WTC11 (cell line): ENCODE measurements around the gene SCIMP.
"Not testable (repeated sequence)": the region's sequence is repeated elsewhere in the genome, so short reads cannot be mapped to it uniquely, and the experiment has no call there.

Experiments
- ATF3 ChIP-seq: sonication (generic); formaldehyde crosslinking; conservative IDR thresholded peaks from 2 replicates; pipeline ENCODE4 v1.8.1; 2022; ENCODE audit warnings: mild to moderate bottlenecking, missing genetic modification reagents
- CREB1 ChIP-seq: sonication (generic); formaldehyde crosslinking; IDR thresholded peaks from 2 replicates; pipeline ENCODE4 v1.8.0; 2023; ENCODE audit warnings: mild to moderate bottlenecking, missing genetic modification reagents
- CREM ChIP-seq: sonication (generic); formaldehyde crosslinking; IDR thresholded peaks from 2 replicates; pipeline ENCODE4 v1.8.1; 2022; ENCODE audit warnings: mild to moderate bottlenecking, missing genetic modification reagents, moderate library complexity
- CTCF ChIP-seq: fragments of 200-600 bp; IDR thresholded peaks from 2 replicates; pipeline ENCODE4 v1.8.0; 2022; ENCODE audit warnings: antibody characterized with exemption
- NR1H2 ChIP-seq: sonication (generic); formaldehyde crosslinking; IDR thresholded peaks from 2 replicates; pipeline ENCODE4 v1.9.0; 2021; ENCODE audit warnings: mild to moderate bottlenecking, moderate library complexity, missing genetic modification reagents
- PRDM15 ChIP-seq: sonication (generic); formaldehyde crosslinking; IDR thresholded peaks from 2 replicates; pipeline ENCODE4 v1.8.0; 2022; ENCODE audit warnings: missing genetic modification reagents
- RELA ChIP-seq: sonication (generic); formaldehyde crosslinking; IDR thresholded peaks from 2 replicates; pipeline ENCODE4 v1.8.1; 2022; ENCODE audit warnings: missing genetic modification reagents, mild to moderate bottlenecking, borderline replicate concordance
- SP1 ChIP-seq: sonication (generic); formaldehyde crosslinking; conservative IDR thresholded peaks from 2 replicates; pipeline ENCODE4 v1.8.1; 2022; ENCODE audit warnings: missing genetic modification reagents
- ZNF532 ChIP-seq: fragments of 250-450 bp; sonication (Bioruptor Pico); IDR thresholded peaks from 2 replicates; pipeline ENCODE4 v1.9.0; 2021; ENCODE audit warnings: mild to moderate bottlenecking, borderline replicate concordance

GRCh38 chr17:5217562-5217961, 17.1 kb downstream of the SCIMP start:
- not testable (repeated sequence) for TF ChIP-seq CTCF; CREM (CRISPR knock-in tag); PRDM15 (CRISPR knock-in tag); ATF3 (CRISPR knock-in tag); NR1H2 (CRISPR knock-in tag); CREB1 (CRISPR knock-in tag); RELA; ZNF532 (CRISPR knock-in tag); SP1 (CRISPR knock-in tag)
